EH (cell line): ENCODE results near the gene DNMT1.
"Not testable (repeated sequence)": the region's sequence is repeated elsewhere in the genome, so short reads cannot be mapped to it uniquely, and the experiment has no call there.

Source experiments
- DNase-seq: peaks from one replicate; pipeline ENCODE4 v3.0.0-alpha.2; 2015; ENCODE audit warnings: low read depth

Gene DNMT1

DNA sequence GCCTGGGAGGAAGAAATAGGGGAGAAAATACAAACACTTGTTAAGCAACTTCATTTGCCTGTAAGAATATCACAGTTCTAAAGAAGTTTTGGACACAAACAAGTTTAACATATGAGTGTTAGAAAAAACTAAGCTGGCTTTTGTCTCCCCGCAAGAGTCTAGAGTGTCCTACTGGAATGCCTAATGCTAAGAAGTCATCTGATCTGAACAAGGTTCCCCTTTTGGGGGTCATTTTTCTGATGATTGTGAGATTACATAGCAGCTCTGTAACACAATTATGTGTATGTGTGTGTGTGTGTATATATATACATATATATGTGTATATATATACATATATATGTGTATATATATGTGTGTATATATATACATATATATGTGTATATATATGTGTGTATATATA is 12.7 kb downstream of the DNMT1 start:
- no peak for DNase-seq

DNA sequence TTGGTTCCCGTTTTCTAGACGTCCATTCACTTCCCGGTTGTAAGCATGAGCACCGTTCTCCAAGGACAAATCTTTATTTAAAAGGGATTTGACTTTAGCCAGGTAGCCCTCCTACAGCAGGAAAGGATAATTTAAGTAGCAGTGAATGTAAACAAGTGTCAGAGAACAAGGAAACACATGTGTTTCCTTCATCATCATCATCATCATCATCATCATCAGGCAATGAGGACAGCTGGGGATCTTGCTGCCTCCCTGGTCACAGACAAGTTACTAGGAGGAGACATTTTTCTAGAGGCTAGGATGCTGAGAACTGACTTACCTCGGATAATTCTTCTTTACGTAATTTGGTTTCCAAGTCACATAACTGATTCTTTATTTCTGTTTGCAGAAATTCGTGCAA is 14.3 kb downstream of the DNMT1 start:
- DNase-seq, result no peak

DNA sequence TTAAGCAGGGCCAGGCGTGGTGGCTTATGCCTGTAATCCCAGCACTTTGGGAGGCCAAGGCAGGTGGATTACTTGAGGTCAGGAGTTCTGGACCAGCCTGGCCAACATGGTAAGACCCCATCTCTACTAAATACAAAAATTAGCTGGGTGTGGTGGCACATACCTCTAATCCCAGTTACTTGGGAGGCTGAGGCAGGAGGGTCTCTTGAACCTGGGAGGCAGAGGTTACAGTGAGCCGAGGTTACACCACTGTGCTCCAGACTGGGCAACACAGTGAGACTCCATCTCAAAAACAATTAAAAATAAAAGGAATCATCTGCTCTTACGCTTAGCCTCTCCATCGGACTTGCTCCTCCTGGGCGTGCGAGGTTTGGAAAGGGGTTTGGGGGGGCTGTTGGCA is 14.7 kb downstream of the DNMT1 start:
- not testable (repeated sequence) for DNase-seq

DNA sequence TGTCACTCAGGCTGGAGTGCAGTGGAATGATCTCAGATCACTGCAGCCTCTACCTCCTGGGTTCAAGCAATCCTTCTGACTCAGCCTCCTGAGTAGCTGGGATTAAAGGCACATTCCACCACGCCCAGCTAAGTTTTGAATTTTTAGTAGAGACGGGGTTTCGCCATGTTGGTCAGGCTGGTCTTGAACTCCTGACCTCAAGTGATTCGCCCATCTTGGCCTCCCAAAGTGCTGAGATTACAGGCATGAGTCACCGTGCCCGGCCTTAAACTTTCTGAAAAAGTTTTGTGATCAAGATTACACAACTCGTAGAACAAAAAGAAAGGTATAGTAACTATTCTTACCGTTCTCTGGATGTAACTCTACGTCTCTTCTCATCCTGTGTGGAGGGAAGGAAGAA is 21.2 kb downstream of the DNMT1 start:
- DNase-seq, result peak; percentile 60

DNA sequence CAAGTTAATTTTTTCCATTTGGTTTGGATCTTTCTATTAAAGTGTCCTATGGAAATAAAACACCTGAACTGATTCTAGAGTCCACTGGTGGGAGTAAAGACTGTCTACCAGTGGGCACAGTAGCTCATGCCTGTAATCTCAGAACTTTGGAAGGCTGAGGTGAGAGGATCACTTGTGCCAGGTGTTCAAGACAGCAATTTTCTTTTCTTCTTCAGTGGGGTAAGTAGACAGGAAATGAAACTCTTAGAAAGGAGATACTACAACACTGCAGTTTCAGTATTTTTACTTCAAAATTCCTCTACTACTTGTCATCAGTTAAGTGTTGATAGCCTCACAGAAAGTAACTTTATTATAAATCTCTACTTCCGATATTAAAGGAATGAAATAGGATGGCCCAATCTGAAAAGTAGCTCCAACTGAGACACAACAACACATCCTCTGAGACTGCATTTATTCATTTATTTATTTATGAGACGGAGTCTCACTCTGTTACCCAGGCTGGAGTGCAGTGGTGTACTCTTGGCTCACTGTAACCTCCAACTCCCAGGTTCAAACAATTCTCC is 26.3 kb downstream of the DNMT1 start:
- DNase-seq, result no peak

DNA sequence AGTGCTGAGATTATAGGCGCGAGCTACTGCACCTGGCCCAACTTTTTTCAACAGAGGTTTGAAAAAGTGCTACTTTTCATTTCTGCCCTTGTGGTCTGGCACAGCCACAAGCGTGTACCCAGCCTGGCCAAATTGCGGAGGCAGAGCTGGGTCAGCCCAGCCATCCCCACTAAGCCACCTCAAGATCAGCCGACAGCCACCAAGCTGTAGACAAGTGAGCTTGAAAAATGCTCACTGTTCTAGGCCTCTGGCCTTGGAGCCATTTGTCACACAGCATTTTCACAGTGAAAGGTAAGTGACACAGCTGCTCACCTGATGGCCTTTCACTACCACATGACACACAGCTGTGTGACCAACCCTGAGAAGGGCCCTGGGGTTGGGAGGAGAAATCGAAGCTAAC is 27.3 kb downstream of the DNMT1 start:
- no peak for DNase-seq

DNA sequence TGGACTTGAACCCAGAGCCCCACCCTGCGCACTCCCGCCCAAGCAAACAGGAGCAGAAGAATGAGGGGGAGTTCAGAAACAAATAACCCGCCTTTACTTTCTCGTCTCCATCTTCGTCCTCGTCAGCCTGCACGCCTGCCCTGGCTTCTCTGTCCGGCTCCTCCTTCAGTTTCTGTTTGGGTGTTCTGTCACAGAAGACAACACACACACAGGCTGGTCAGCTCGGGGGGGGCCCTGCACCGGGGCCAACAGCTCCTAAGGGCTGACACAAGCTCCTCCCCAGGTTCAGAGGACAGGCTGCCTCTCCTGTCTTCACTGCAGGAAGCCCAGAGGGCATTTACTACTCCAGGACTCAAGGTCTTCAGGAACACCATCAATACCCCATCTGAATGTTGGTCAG is 28.3 kb downstream of the DNMT1 start:
- not testable (repeated sequence) for DNase-seq

DNA sequence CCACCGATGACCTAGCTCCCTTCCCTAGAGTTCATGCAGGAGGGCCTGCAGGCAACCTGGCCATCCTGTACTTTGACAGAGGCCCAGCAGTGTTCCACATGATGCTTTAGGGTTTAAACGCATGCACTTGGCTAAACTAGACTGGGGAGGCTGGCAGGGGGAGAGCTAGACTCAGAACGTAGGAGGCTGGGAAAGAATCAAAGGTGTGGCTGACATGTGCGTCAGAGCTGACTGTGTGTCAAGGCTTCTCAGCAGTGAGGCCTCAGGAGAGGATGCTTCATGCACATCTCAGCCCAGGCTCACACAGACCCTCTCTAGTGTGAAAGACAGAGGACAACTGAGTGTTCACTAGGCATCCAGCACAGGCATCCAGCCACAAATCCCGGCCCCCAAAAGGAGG is 28.7 kb downstream of the DNMT1 start:
- DNase-seq, result no peak

DNA sequence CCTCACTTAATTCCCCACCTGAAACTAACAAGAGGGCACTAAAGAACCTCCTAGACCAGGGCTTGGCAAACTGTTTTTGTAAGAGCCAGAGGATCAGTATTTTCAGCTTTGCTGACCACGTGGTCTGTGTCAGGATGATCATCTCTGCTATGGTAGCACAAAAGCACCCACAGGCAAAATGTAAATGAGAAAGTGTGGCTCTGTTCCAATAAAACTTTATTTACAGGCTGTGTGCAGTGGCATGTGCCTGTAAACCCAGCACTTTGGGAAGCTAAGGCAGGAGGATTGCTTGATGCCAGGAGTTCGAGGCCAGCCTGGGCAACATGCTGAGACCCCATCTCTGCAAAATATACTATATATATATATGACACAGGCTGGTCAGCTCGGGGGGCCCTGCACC is 31.2 kb downstream of the DNMT1 start:
- DNase-seq, result no peak

DNA sequence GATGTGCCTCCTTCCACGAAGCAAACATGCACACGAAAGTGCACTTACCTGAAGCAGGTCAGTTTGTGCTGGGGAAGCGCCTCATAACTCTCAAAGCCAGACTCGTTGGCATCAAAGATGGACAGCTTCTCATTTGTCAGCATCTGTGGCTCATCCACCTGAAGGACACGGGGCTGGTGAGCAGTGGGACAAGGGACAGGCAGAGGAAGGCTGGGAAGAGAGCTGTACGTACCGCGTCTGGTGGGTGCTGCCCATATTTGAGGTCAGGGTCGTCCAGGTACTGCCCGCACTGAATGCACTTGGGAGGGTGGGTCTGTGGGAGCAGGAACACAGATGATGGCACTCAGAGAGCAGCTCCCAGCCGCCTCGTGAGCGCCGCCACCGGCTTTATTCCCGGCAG is 35.1 kb downstream of the DNMT1 start:
- no peak for DNase-seq

DNA sequence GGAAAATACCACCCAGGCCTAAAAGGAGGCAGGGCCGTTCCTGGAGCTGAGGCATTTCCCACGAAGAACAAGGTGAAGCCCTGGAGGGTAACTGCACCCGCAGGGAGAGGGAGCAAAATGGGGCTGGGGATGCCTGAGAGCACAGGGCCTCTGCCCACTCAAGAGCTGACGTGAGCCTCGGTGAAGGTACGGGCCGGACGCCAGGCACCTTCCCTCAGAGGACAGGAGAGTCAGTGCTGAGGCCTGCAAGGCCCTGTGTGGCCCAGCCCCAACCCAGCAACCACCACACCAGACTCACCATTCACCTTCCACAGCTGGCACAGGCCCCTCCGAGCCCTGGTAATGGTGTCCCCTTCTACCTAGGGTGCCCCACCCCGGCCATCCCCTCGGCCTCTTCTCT is 36.3 kb downstream of the DNMT1 start:
- no peak for DNase-seq

DNA sequence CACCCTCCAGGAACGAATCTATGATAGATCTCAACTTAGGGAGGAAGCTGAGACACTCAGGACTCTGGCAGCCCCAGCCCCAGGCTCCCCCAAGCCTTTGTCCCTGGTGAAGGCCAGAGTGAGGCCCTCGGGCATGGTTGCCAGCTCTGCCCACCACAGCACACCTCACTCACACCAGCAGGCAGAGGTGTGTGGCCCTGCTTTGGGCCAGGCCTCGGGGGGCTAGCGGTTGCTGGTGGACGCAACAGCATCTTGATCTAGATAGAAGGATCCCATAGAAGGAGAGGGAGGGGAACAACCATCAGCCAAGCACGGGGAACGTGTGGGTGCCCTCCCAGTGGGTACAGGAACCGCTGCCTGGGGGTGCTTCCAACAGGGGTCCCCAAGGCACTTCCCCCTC is 36.7 kb downstream of the DNMT1 start:
- no peak for DNase-seq

DNA sequence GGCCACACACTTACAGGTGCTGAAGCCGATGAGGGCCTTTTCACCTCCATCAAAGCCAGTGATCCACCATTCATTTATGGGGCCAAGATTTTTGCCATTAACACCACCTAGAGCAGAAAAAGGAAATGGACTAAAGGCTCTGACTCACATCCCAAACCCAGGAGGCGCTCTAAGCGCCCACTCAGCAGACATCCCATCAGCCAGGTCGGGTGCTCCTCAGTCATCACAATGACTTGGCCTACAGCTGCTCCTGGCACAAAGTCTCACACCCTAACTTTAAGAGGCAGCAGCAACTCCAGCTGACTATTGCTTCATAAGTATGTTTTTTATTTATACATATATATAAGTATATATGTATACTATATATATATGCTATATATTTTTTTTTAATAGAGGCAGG is 38.9 kb downstream of the DNMT1 start:
- peak; percentile 9 for DNase-seq

DNA sequence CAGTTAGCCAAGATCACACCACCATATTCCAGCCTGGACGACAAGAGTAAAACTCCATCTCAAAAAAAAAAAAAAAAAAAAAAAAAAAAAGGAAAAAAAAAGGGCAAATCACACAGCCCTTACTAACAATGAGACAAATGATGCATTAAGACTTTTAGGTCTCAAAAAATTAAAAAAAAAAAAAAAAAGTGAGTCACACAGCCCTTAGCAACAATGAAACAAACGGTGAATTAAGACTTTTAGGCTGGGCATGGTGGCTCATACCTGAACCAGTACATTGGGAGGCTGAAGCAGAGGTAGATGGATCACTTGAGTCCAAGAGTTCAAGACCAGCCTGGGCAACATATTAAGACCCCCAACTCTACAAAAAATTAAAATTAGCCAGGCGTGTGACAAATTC is 42.7 kb downstream of the DNMT1 start:
- DNase-seq, result no peak

DNA sequence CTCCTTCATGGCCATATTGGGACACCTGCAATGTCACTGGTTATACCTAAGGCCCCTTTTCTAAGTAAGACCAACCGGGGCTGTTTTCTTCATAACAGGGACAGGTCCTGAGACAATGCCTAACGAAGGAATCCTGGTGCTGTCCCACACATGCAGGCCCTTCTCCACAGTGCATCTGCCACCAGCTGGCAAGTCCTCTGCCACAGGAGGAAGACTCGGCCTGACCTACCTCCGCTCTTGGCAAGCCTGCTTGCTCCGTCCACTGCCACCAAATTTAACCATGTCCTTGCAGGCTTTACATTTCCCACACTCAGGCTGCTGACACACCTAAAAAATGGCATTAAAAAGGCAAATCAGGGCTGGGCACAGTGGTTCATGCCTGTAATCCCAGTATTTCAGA is 43.2 kb downstream of the DNMT1 start:
- DNase-seq, result no peak

DNA sequence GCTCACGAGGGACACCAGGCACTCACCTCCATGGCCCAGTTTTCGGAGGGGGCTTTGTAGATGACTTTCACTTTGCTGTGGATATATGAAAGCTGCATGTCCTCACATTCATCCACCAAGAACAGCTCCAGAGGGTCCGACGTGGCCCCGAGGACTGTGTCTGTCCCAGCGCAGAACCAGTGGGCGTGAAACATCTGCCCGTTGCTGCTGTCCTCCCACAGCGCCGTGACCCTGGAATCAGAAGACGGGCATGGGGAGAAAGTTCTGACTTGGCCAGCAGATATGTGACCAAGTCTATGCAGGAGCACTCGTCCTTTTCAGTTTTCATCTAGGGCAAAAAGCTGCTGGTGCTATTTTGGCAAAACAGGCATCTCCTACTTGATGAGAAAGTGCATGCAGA is 45.3 kb downstream of the DNMT1 start:
- DNase-seq, result no peak

DNA sequence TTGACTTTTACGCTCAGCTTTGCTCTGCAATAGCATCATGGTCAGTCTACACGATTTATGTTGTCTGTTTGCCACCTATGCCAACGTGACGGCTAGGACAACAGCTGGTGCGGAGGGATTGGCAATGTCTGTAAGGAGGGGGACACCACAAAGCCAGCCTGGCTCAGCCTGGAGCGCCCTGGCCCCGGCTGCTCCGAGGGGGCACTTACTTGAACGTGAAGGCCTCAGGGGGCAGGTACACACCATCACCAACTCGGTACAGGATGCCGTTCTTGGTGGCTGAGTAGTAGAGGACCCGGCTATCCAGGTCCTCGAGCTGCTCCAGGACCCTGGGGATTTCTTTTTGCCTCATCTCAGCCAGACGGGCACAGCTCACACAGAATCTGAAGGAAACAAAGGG is 48.6 kb downstream of the DNMT1 start:
- no peak for DNase-seq

DNA sequence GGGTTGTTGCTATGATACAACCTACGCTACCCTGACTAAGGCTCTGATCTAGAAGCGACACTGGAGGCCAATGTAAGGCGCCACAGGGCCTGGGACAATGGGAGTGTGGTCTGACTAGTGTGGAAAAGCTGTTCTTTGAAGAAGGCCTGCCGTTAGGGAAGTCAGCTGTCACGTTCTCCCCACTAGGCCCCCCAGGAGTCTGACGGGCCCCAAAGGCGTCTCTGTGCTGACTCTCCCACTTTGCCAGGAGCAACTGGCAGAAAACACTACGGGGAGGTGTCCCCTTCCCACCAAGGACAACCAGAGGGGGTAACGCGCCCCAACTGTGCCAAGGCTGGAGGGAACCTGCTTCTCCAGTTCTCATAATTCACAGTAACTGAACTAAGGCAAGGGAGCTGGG is 49.7 kb downstream of the DNMT1 start:
- no peak for DNase-seq

DNA sequence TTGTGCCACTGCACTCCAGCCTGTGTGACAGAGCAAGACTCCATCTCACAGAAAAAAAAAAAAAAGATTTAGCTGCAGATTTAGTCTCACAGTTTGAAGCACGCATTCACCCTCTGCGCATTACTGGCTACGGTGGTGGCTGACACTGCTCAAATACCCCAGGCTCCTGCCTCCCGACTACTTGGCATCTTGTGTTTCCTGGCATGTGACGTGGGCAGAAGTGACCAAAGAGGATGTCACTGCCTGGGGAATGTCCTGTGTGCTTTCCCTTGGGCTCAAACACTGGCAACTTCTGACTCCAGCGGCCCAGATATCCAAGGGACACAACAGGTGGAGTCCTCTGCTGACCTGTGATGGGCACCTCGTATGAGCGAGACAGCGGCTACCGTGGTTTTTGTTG is 50.4 kb downstream of the DNMT1 start:
- DNase-seq, result no peak

DNA sequence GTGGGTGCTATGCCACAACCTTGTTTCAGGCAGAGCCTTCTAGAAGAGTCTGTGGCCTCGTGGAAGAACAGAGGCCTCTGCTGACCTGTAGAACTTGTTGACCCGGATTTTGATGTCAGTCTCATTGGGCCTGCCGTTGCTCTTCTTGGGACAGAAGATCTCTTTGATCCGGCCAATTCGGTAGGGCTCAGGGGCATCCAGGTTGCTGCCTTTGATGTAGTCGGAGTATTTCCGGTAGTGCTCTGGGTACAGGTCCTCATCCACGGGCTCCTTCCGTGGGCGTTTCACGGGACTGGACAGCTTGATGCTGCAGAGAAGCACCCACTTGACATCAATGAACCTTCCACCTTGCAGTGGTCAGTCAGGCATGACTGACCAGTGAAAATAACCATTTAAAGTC is 51.1 kb downstream of the DNMT1 start:
- DNase-seq, result no peak

DNA sequence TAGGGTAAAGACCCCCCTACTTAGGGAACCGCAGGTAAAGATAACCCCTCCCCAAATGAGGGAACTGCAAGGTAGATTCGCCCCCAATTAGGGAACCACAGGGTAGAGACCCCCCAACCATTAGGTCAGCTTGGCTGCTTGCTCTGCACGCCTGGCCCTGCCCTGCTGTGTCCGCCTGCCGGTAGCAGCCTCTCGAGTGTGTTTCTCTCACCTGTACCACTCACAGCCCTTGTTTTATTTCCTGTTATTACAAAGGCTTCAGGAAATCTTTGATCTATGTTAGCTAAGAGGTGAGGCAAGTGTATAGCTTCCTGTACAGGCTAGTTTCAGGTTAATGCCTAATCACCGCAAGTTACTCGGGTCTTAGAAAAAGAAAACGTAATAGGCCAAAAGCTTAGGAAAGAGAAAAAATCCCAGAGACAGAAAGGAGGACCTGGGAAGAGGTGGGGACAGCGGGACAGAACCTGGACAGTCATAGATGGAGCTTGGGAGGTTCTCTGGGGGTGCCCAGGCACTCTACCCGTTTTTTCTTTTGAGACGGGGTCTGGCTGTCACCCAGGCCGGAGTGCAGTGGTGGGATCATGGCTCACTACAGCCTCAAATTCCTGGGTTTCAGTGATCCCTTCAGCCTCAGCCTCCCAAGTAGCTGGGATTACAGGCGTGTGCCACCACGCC is 51.9 kb downstream of the DNMT1 start:
- no peak for DNase-seq

DNA sequence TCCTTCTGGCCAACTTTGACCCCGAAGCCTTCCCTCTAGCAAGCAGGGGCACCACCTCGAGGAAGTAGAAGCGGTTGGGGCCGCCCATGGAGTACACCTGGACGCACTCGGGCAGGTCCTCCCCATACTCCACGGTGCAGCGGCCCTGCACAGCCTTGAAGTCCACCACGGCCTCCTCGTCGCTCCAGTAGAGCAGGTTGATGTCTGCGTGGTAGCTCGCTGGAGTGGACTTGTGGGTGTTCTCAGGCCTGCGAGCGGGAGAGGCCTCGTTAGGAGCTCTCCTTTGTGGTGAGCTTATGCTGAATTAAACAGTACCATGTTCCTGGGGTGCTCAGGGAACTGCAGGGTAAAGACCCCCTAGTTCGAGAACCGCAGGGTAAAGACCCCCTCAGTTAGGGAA is 52.8 kb downstream of the DNMT1 start:
- DNase-seq, result no peak

DNA sequence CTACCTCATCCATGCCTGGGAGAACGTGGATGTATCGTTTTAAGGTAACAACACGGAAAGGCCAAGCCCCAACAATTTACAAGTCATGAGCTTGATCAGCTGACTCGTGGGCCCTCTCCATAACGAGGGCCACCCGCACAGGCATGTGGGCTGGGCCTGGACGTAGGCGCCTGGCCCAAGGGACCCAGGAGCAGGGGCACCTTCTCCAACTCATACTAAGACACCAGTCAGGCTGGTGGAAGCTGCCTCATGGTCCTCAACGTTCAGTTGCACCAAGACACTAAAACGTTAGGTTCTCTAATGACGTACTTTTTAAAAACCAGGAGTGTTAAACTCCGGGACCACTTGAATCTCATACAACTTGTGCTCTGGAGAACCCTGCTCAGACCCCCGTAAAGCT is 53.3 kb downstream of the DNMT1 start:
- DNase-seq, result no peak

DNA sequence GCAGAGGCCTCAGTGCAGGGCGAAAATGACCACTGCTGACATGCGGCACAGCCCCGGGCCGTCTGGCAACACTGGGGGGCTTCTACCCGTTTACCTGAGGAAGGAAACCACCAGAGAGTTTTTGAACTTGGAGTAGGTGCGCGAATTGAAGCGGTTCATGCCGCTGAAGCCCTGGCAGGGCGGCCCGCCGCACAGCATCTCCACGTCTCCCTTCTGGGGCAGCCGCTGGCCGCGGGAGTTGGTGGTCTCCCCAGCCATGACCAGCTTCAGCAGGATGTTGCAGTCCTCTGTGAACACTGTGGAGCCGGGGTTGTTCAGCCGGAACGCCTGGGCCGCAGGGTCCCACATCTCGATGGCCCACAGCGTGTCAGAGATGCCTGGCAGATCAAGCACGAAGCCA is 54.8 kb downstream of the DNMT1 start:
- no peak for DNase-seq
